Measurements from ENCODE around the gene TMPRSS13. TPM values are rescaled to one million over a fixed set of nuclear protein-coding genes. Genes with fewer than 3 reads are reported as not detected.

Gene TMPRSS13
- total RNA-seq, 2 experiments from 2014 or later: 2.0 to 2.6 TPM

DNA sequence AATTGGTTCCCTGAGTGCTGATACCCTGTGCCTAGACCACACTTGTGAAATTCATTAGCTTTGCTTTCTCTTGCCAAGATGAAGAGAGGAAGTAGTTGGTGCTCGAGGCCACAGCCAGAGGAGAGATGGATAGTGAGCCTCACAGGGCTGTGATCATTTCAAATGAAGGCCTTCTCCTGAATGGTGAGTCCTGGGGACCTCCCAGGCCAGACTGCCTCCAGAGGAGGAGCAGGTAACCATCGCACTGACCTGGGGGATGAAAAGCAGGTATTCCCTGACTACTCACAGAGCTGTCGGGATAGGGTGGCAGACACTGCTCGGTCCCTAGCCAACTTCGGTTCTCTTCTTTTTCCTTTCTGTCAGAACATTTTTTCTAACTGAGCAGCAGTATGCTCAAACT lies 48.0 kb downstream of the TMPRSS13 start:
- no peak overlapping the region for H3K4me3 Mint-ChIP-seq
- H3K9me3 Mint-ChIP-seq: no peaks in the 10 kb centered on the region
- ChIA-PET CTCF (no interaction called here), POLR2A (no interaction called here)
- H3K4me1 Mint-ChIP-seq (ENCODE audit: low read depth): peaks cover 1% of the 10 kb centered on the region
- H3K36me3 Mint-ChIP-seq: no peaks in the 10 kb centered on the region
- H3K27me3 Mint-ChIP-seq: peaks cover 21% of the 10 kb centered on the region
- intact Hi-C loops (cut with micrococcal nuclease): no loop called here
- H3K27ac Mint-ChIP-seq: no peak overlapping the region
- DNase-seq: no peak

DNA sequence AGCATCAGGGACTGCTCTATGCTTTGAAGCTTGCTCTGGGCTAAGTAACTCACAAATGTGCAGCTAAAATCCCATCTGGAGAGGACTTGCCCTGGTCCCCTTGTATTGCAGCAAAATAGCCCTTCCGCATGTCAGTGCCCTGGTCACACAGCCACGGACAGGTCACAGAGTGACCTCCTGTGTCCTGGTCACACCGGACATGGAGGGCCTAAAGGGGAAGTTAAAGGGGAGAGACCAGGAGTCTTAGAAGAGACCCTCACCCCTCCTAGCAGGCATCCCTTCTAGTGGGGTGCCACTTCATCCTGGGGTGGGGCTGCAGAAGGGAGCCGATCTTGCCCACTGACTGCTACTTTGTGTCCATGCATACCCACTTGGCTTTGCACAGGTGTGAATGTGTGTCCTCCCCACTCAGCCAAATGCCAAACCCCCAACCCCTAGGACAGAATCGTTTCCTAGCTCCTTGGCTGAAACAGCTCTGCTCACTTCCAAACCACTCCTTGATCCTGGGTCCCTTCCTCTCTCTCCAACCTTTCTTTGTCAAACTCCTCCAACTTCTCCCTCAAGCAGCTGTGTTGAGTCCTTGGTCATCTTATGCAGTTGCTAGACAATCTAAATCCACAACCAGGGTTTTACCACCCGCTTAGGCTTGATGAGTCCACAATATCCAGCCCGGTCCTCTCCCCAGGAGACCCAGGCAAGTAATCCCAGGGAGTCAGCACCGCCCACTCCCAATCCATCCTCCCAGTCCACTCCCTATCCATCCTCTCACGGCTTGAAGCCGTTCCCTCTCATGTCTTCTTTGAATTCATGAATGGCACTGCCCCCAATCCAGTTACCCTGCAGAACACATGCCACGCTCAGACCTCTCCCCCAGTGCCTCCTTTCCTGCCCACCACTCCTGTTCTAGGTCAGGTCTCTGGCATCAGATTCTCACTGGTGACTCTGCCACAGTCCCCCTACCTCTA lies 49.4 kb downstream of the TMPRSS13 start:
- H3K27ac Mint-ChIP-seq: no peak overlapping the region
- POLR2A ChIA-PET: no interaction called here
- peaks cover 34% of the 10 kb centered on the region for H3K27me3 Mint-ChIP-seq
- DNase-seq: no peak
- H3K36me3 Mint-ChIP-seq: no peaks in the 10 kb centered on the region
- H3K9me3 Mint-ChIP-seq: no peaks in the 10 kb centered on the region
- intact Hi-C loops (cut with micrococcal nuclease): no loop called here
- CTCF ChIA-PET: no interaction called here
- H3K4me3 Mint-ChIP-seq: no peak overlapping the region
- peaks cover 14% of the 10 kb centered on the region for H3K4me1 Mint-ChIP-seq (ENCODE audit: low read depth)

DNA sequence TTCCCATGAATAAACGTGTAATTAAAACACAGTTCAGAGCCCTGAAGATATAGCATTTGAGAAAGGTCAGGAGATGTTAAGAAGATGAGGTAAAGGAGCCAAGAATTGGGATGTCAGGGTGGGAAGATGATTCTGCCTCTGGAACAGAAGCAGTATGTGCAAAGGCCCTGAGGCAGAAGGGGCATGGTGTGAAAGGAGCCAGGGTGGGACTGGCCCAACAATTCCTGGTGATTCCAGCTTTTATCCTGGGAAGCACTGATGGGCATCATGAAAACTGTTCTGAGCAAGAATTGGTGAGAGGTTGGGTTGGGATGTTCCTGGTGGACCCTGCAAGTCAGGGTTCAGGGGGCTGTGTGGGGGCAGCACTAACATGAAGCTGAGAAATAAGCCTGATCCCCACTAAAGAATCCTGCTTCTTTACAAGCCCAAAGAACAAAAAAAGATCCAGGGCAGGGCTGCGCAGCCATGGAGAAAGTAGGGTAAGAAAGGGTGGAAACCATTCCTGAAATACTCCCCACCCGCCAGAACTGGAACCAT lies 50.2 kb downstream of the TMPRSS13 start:
- H3K4me3 Mint-ChIP-seq: no peak overlapping the region
- H3K4me1 Mint-ChIP-seq (ENCODE audit: low read depth): peaks cover 16% of the 10 kb centered on the region
- no peak for DNase-seq
- ChIA-PET CTCF (no interaction called here), POLR2A (no interaction called here)
- peaks cover 38% of the 10 kb centered on the region for H3K27me3 Mint-ChIP-seq
- no peaks in the 10 kb centered on the region for H3K36me3 Mint-ChIP-seq
- intact Hi-C loops (cut with micrococcal nuclease): no loop called here
- no peaks in the 10 kb centered on the region for H3K9me3 Mint-ChIP-seq
- H3K27ac Mint-ChIP-seq: no peak overlapping the region

DNA sequence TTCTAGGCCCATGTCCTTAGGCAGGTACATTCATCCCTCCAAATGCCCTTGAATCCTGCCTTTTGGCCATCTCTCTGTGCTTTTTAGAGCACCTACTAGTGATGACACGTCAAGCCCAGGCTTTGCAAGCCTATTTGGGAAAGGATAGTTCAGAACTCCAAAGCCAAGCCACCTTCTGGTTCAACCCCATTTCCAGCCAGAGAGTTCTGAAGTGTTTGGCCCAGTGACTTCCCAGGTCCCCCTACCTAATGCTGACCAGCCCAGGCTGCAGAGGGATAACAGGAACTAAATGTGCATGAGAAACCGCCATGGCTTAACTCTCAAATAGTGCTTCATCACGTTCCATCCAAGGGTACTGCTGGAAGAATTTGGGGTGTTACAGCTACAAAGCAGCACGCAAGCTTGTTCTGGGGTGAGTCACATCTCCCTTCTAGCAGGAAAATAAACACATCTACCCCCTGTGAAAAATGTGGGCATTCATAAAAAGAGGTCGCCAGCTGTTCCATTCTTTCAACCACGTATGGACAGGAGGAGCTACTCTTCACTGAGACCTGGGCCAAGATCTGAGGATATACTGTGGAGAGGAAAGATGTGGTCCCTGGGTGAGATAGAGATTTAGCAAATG lies 50.8 kb downstream of the TMPRSS13 start:
- intact Hi-C loops (cut with micrococcal nuclease): no loop called here
- ChIA-PET POLR2A (no interaction called here), CTCF (interaction anchor here (1.2 to 2.4 kb wide), 3 partner anchors 61 to 175 kb away, joined by 3 to 9 read pairs (median 5); no protein-coding TSS in a partner anchor)
- Mint-ChIP-seq H3K27me3 (peaks cover 42% of the 10 kb centered on the region), H3K4me1 (ENCODE audit: low read depth) (peaks cover 17% of the 10 kb centered on the region), H3K4me3 (no peak overlapping the region), H3K36me3 (no peaks in the 10 kb centered on the region), H3K27ac (no peak overlapping the region), H3K9me3 (no peaks in the 10 kb centered on the region)
- DNase-seq: no peak

DNA sequence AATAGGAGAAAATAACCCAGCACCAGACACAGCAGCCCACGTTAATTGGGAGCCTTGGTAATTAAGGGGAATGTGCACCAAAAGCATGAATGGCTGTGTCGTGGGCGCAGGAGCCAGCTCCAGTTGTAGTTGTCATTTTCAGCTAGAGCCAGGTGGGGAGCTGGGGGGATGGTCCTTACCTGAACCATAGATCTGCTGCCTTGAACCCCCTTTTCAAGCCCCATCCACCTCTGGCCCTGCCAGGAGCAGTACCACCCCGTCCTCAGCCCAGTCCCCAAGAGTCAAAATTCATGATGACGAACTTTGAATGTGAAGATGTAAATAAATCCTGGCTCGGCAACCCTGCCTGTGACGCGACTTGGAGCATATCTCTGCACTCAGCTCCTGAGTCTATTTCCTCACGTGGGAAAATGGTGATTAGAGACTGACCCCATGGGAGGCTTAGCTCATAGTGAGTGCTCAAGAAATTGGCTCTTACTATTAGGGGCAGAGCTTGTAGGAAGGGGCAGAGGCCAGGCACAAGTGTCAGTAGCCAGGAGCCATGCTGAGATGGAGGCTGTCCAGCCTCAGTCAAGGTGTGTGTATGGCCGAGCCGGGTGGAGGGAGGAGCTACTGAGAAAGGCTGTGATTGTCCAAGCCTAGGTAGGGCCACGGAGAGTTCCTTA lies 52.0 kb downstream of the TMPRSS13 start:
- H3K9me3 Mint-ChIP-seq: no peaks in the 10 kb centered on the region
- peaks cover 21% of the 10 kb centered on the region for H3K4me1 Mint-ChIP-seq (ENCODE audit: low read depth)
- ChIA-PET CTCF (interaction anchor here (0.7 to 2.4 kb wide), 5 partner anchors 15 to 176 kb away, joined by 3 to 9 read pairs (median 3); no protein-coding TSS in a partner anchor), POLR2A (interaction anchor here (0.9 kb wide), 1 partner anchor 54 kb away, joined by 3 read pairs; no protein-coding TSS in a partner anchor)
- H3K27ac Mint-ChIP-seq: no peak overlapping the region
- H3K36me3 Mint-ChIP-seq: no peaks in the 10 kb centered on the region
- peaks cover 46% of the 10 kb centered on the region for H3K27me3 Mint-ChIP-seq
- H3K4me3 Mint-ChIP-seq: peak overlapping the region; percentile 42
- intact Hi-C loops (cut with micrococcal nuclease): no loop called here
- no peak for DNase-seq

DNA sequence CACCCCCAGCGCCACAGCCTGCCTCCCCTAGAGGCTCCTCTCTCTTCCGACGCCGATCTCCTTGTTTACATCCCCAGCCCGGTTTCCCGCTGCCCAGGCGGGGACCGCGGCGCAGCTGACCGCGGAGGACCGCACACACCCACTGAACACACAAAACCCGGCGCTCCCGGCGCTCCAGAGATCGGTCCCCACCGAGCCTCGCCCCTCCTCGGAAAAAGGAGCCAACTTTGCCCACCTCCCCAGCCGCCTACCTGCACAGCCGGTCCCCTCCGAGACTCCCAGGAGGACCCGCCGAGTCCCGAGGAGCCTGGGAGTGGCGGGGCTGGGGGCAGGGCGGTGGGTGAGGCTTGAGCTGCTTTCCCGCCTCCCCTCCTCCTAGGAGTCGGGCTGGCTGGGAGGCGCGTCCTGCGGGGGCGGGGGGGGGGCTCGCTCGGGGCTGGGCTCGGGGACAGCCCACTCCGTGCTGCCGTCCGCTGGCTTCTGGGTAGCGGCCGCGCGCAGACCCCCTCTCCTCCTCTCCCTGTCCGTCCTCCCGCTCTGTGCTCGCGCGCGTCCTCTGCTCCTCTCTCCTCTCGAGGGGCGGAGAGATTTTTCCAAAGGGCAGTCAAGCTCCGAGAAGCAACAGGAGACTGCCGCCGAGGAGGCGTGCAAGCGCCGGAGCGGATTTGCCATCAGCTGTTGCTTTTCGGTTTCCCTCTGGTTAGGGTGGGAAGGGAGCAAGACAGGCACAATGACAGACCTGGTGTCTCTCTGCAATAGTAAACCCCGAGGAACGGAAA lies 52.7 kb downstream of the TMPRSS13 start, which contains the start of gene FXYD6:
Gene FXYD6, minus strand, starts transcription at position 318 of the 779 bp plus-strand sequence. CDS start 33,882 bp downstream, outside the sequence.
- peak; percentile 16 for DNase-seq
- no peak within 1 kb of the TSS for H3K27ac Mint-ChIP-seq
- POLR2A ChIA-PET: interaction anchor here (0.9 kb wide), 1 partner anchor 55 kb away, joined by 3 read pairs; no protein-coding TSS in a partner anchor

DNA sequence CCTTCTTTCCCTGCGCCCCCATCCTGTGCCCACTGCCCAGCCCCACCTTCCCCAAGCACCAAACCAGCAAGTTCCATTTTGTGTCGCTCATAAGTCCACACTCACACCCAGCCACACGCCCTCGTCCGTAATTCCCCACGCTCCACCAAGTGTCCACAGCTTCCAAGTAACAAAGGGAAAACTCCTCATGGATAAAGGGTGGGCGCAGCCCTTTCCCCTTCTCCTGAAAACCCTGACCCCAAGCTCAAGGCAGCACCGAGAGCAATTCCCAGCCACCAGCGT lies 53.2 kb downstream of the TMPRSS13 start:
- Mint-ChIP-seq H3K27ac (no peak overlapping the region), H3K27me3 (peaks cover 49% of the 10 kb centered on the region), H3K4me1 (ENCODE audit: low read depth) (peaks cover 21% of the 10 kb centered on the region), H3K36me3 (no peaks in the 10 kb centered on the region), H3K9me3 (no peaks in the 10 kb centered on the region), H3K4me3 (peak overlapping the region; percentile 73)
- CTCF ChIA-PET: interaction anchor here (1.4 to 2.4 kb wide), 2 partner anchors 71 to 177 kb away, joined by 7 to 9 read pairs; no protein-coding TSS in a partner anchor
- POLR2A ChIA-PET: no interaction called here
- intact Hi-C loops (cut with micrococcal nuclease): no loop called here
- no peak for DNase-seq

More for the DNA sequence above, 52.7 kb downstream of the TMPRSS13 start, which contains the start of gene FXYD6:
- CTCF ChIA-PET: interaction anchor here (0.7 to 2.4 kb wide), 5 partner anchors 15 to 177 kb away, joined by 3 to 9 read pairs (median 5); no protein-coding TSS in a partner anchor
- Mint-ChIP-seq H3K9me3 (no peaks in the 10 kb centered on the region), H3K36me3 (no peaks in the 10 kb centered on the region), H3K4me1 (ENCODE audit: low read depth) (peaks cover 21% of the 10 kb centered on the region), H3K27me3 (peaks cover 49% of the 10 kb centered on the region), H3K4me3 (peak within 1 kb of the TSS; percentile 73)
- intact Hi-C loops (cut with micrococcal nuclease): no loop called here

DNA sequence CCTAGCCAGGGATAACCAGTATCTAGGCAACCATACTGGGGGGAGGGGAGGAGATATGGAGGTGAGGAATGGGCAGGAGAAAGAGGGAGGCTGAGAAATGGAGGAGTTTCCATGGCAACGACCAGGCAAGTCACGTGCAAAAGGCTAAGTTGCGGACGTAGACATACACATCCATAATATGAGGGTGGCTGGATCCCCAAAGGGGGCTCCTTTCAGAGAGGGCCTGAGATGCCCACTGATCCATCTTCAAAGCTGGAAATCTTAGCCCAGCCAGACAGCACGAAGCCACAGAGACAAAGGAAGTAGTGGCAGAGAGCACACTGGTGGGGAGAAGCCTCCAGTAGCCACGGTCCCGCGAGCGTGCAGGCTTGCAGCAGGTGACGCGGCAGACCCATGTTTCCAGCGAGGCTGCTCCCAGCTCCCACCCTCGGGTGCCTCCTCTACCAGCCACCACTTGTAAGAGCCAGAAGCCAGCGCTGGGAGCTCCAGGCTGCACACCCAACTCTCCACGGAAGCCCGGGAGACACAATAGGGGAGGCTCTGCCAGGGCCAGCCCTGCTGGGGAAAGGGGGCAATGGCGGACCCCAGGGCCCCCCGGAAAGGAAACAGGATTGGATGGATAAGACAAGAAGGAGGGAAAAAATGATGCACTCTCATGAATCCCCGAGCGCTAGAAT lies 53.7 kb downstream of the TMPRSS13 start:
- no peaks in the 10 kb centered on the region for H3K36me3 Mint-ChIP-seq
- ChIA-PET CTCF (interaction anchor here (1.4 kb wide), 1 partner anchor 71 kb away, joined by 7 read pairs; no protein-coding TSS in a partner anchor), POLR2A (no interaction called here)
- H3K9me3 Mint-ChIP-seq: no peaks in the 10 kb centered on the region
- peaks cover 49% of the 10 kb centered on the region for H3K27me3 Mint-ChIP-seq
- DNase-seq: peak; percentile 40
- intact Hi-C loops (cut with micrococcal nuclease): no loop called here
- peaks cover 21% of the 10 kb centered on the region for H3K4me1 Mint-ChIP-seq (ENCODE audit: low read depth)
- no peak overlapping the region for H3K27ac Mint-ChIP-seq
- peak overlapping the region; percentile 73 for H3K4me3 Mint-ChIP-seq

DNA sequence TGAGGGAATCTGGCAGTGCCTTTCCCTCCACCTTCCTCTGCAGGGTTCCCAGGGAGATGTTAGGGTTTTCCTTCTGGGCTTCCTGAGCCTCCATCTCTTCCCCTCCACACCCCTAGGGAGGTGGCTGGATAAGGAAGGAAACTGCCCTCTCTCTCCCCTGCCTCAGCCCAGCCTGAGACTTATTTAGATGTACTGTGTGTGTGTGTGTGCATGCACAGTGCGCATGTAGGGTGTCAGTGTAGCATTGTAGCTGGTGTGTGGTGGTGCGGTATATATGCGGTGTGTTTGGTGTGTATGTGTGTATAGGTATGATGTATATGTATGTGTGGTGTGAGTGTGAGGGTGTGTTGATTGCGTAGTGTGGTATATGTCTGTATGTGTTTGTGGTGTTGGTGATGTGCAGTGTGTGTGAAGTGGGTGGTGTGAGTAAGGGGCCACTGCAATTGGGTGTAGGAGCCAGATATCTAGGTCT lies 54.3 kb downstream of the TMPRSS13 start:
- H3K4me3 Mint-ChIP-seq: no peak overlapping the region
- peaks cover 49% of the 10 kb centered on the region for H3K27me3 Mint-ChIP-seq
- ChIA-PET CTCF (no interaction called here), POLR2A (no interaction called here)
- H3K9me3 Mint-ChIP-seq: no peaks in the 10 kb centered on the region
- no peak for DNase-seq
- intact Hi-C loops (cut with micrococcal nuclease): no loop called here
- no peaks in the 10 kb centered on the region for H3K36me3 Mint-ChIP-seq
- H3K4me1 Mint-ChIP-seq (ENCODE audit: low read depth): peaks cover 21% of the 10 kb centered on the region
- H3K27ac Mint-ChIP-seq: no peak overlapping the region

DNA sequence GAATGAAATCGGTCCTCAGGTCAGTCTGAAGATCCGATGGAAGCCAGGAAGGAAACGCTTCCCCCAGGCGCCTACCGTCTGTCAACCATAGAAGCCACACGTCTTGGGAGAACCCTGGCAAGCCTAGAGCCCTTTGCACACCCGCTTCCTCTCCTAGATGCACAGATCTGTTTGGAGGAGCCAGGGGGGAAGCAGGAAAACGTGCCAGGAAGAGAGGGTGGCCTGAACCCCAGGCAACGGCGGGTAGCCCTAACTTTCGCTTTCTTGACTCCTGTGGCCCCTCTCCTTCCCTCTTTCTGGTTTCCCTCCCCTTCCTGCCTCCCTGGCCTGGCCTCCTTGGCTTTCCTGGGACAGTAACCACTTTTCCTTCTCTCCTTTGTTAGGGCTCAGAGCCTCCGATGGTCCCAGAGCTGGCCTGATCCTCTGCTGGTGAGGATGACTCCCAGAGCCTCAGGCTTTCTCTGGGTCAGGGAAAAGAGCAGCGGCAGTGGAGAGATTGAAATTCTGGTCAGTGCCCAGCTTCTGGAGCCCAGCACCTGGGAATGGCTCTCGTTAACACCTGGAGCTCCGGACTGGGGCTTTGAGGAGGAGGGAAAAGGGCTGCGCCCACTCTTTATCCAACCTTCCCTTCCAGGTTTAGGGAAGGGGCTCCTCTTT lies 54.8 kb downstream of the TMPRSS13 start:
- intact Hi-C loops (cut with micrococcal nuclease): no loop called here
- Mint-ChIP-seq H3K27me3 (peaks cover 49% of the 10 kb centered on the region), H3K4me3 (no peak overlapping the region), H3K27ac (no peak overlapping the region), H3K9me3 (no peaks in the 10 kb centered on the region), H3K36me3 (no peaks in the 10 kb centered on the region), H3K4me1 (ENCODE audit: low read depth) (peaks cover 21% of the 10 kb centered on the region)
- ChIA-PET POLR2A (no interaction called here), CTCF (no interaction called here)
- no peak for DNase-seq

All from activated CD4-positive, alpha-beta memory T cell treated with anti-CD3 and anti-CD28 coated beads for 36 hours (primary cell).